ENCODE data around the gene E2F7.

GRCh38 chr12:77046468-77046867, 18.9 kb downstream of the E2F7 start:
- TF ChIP-seq CTCF (tag by site-specific recombination; IDR thresholded peaks at IDR 0.05), result no peak
- TF ChIP-seq HOXA7 (CRISPR knock-in tag; IDR thresholded peaks at IDR 0.05; ENCODE audit: borderline replicate concordance), result no peak
- no peak for TF ChIP-seq SP3 (tag by site-specific recombination; IDR thresholded peaks at IDR 0.05)
- TF ChIP-seq EGR2 (tag by site-specific recombination; IDR thresholded peaks at IDR 0.05; ENCODE audit: low read depth), result no peak
- TF ChIP-seq ZNF169 (tag by site-specific recombination; IDR thresholded peaks at IDR 0.05), result no peak
- no peak for TF ChIP-seq ZNF530 (tag by site-specific recombination; IDR thresholded peaks at IDR 0.05; ENCODE audit: low read depth)
- no peak for TF ChIP-seq ZEB2 (tag by site-specific recombination; IDR thresholded peaks at IDR 0.05)
- TF ChIP-seq ZNF707 (tag by site-specific recombination; IDR thresholded peaks at IDR 0.05), result no peak
- TF ChIP-seq ZNF555 (tag by site-specific recombination; conservative IDR thresholded peaks at IDR 0.05), result no peak
